Tibial artery (tissue), 4 donors: ENCODE measurements around the gene RAD51B.

Source experiments
- DNase-seq, 2 donors: peaks; one replicate each; pipeline ENCODE4 v3.0.0-alpha.2; 2019
- H3K27ac ChIP-seq, 2 donors: fragments of 200-600 bp; sonication (generic) in 1 of 2; 1 replicate in 1 of 2; 2 replicates in 1 of 2; pipeline ENCODE4 v1.5.1; 2018 to 2019; ENCODE audit warnings: mild to moderate bottlenecking in 1 of 2
- H3K27me3 ChIP-seq, 2 donors: fragments of 200-600 bp; sonication (generic) in 1 of 2; one replicate each; pipeline versions ENCODE4 v1.5.1 to v1.6.0; 2016 to 2019
- H3K36me3 ChIP-seq, 3 donors: fragments of 200-600 bp; sonication (generic) in 2 of 3; one replicate each; pipeline ENCODE4 v1.5.1; 2016 to 2019; ENCODE audit warnings: mild to moderate bottlenecking in 2 of 3
- H3K4me1 ChIP-seq, 4 donors: fragments of 200-600 bp; sonication (generic) in 2 of 4; 1 replicate in 3 of 4; 2 replicates in 1 of 4; pipeline ENCODE4 v1.5.1; 2016 to 2019
- H3K4me3 ChIP-seq, 2 donors: fragments of 200-600 bp; sonication (generic) in 1 of 2; 1 replicate in 1 of 2; 2 replicates in 1 of 2; pipeline ENCODE4 v1.5.1; 2018 to 2019; ENCODE audit warnings: mild to moderate bottlenecking in 2 of 2
- H3K9me3 ChIP-seq, 3 donors: fragments of 200-600 bp; sonication (generic) in 1 of 3; one replicate each; pipeline ENCODE4 v1.5.1; 2016 to 2019
- CTCF ChIP-seq, 2 experiments: fragments of 200-600 bp in 1 of 2; fragments of 450-650 bp in 1 of 2; IDR thresholded peaks; one replicate each; pipeline ENCODE4 v1.5.1; 2017 to 2019; ENCODE audit warnings: antibody characterized with exemption in 2 of 2, mild to moderate bottlenecking in 1 of 2, moderate library complexity in 1 of 2
- intact Hi-C: fragments of 100-400 bp; cut with DNase I; formaldehyde crosslinking; loops from one replicate; pipeline ENCODE4 v1.15.0; 2023; ENCODE audit warnings: low total_unique reads

RAD51B gene

GRCh38 chr14:68226523-68226922, 406.9 kb downstream of the RAD51B start:
- Histone ChIP-seq H3K36me3 (no peaks in the 10 kb centered on the region), H3K9me3 (no peaks in the 10 kb centered on the region), H3K27ac (no peak overlapping the region), H3K27me3 (no peaks in the 10 kb centered on the region), H3K4me3 (no peak overlapping the region), H3K4me1 (peaks cover 0 to 8% (median 6%) of the 10 kb centered on the region in 4 donors)
- no peak for TF ChIP-seq CTCF (IDR thresholded peaks at IDR 0.05)
- DNase-seq, result no peak
- intact Hi-C loops, result no loop called here

DNA sequence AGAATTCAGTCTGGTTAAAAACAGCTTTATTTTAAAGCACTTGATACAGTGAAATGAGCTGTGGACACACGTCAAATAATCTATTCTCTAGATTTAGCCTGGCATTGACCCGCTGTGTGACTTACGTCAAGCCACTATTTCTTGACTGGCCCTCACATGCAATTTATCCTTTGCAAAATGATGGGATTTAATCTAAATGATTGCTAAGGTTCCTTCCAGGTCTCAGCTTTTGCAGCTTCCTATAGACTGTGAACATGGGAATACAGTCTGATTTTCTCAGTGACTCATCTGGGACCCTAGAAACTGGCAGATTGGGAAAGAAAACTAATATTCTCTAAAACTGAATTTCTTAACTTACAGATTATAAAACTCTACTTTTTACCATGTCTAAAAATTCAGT, 409.1 kb downstream of the RAD51B start:
- peaks cover 0 to 30% (median 23%) of the 10 kb centered on the region in 4 donors for H3K4me1 ChIP-seq
- no peak for TF ChIP-seq CTCF (IDR thresholded peaks at IDR 0.05)
- no peaks in the 10 kb centered on the region for H3K9me3 ChIP-seq
- intact Hi-C loops, result no loop called here
- no peaks in the 10 kb centered on the region for H3K36me3 ChIP-seq
- no peak overlapping the region for H3K4me3 ChIP-seq
- H3K27ac ChIP-seq, result no peak overlapping the region
- no peak for DNase-seq
- no peaks in the 10 kb centered on the region for H3K27me3 ChIP-seq

DNA sequence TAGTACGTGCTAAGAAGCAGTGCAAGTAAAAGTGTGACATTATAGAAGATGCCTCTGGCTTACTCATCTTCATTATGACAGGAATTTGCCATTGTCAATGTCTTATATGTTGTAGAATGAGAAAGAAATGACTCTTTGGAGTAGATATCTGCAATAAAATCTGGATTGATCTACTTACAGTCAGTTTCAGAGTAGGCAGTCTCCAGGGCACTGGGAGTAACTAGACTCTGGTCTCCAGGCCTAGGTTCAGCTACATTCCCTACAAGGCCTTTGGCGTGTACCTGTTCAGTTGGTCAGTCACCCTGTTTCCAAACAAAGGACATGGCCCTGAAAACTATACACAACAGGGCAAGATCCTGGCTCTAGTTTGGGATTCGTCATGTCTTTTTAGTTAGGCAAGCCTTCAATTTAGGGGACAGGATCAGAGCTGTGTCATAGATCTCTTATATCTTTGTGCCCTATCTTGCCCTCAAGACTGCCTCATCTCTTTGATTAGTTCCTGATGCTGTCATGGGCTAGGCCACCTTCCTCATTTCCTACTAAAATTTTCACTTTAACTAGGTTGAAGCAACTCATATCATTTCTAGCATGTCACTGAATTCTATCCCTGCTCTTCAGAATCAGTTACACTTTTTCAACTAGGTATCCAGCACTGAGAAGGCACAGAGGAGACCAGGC, 410.0 kb downstream of the RAD51B start:
- no peak for TF ChIP-seq CTCF (IDR thresholded peaks at IDR 0.05)
- no peak overlapping the region for H3K27ac ChIP-seq
- no peaks in the 10 kb centered on the region for H3K27me3 ChIP-seq
- intact Hi-C loops, result no loop called here
- no peaks in the 10 kb centered on the region for H3K36me3 ChIP-seq
- no peaks in the 10 kb centered on the region for H3K9me3 ChIP-seq
- peaks cover 0 to 39% (median 27%) of the 10 kb centered on the region in 4 donors for H3K4me1 ChIP-seq
- no peak for DNase-seq
- H3K4me3 ChIP-seq, result no peak overlapping the region

GRCh38 chr14:68230202-68230949, 410.8 kb downstream of the RAD51B start:
- Histone ChIP-seq H3K36me3 (no peaks in the 10 kb centered on the region), H3K9me3 (no peaks in the 10 kb centered on the region), H3K4me1 (peaks cover 0 to 39% (median 27%) of the 10 kb centered on the region in 4 donors), H3K27me3 (no peaks in the 10 kb centered on the region), H3K4me3 (no peak overlapping the region), H3K27ac (peak overlapping the region; percentile 62 to 74)
- TF ChIP-seq CTCF (IDR thresholded peaks at IDR 0.05), result no peak
- intact Hi-C loops, result no loop called here
- DNase-seq, result no peak

DNA sequence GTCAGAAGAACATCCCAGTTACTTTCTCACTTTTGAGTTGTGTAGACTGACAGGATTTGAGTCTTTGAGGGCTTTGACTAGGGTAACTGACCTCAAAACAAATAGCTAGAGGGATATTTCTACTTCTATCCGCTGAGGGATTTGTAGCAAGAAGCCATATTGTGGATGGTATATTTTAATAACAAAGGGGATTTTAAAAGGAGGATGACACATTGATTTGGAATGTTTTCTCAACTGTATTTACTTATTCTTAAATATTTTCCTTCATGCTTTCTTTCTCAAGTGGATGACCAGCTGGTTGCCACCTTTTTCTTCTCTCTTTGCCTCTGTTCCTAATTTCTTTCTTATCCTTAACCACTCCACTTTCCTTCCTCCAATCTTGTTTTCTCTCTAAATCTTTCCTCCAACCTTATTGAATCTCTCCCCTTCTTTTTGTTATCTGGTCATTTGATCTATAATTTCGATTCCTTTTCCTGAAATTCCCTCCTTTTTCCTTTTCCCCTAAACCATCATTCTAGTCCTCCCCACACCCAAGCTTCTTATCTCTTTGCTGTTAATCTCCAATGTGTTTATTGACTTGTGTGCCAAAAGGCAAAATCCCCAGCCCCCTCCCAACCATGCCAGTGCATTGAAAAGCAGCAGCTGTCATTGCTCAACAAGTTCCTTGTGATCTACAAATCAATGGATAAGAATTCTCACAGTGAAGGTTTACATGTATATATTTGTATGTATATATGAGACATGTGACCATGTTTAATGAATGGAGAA, 411.6 kb downstream of the RAD51B start:
- H3K27me3 ChIP-seq, result no peaks in the 10 kb centered on the region
- intact Hi-C loops, result no loop called here
- no peak overlapping the region for H3K4me3 ChIP-seq
- H3K27ac ChIP-seq, result peak overlapping the region; percentile 62 to 74
- H3K4me1 ChIP-seq, result peaks cover 0 to 39% (median 27%) of the 10 kb centered on the region in 4 donors
- no peak for TF ChIP-seq CTCF (IDR thresholded peaks at IDR 0.05)
- H3K36me3 ChIP-seq, result no peaks in the 10 kb centered on the region
- H3K9me3 ChIP-seq, result no peaks in the 10 kb centered on the region
- no peak for DNase-seq
